ENCODE measurements around the gene DPH7. TPM values are rescaled to one million over a fixed set of nuclear protein-coding genes. Genes with fewer than 3 reads are reported as not detected.
"Not testable (repeated sequence)": the region's sequence is repeated elsewhere in the genome, so short reads cannot be mapped to it uniquely, and the experiment has no call there.

DPH7 gene
- total RNA-seq, 2 experiments from 2014 or later = 36.5 to 38.3 TPM

GRCh38 chr9:137511126-137511525 lies 67.6 kb downstream of the DPH7 start:
- POLR2A ChIA-PET, CTCF ChIA-PET: not testable (repeated sequence)

GRCh38 chr9:137509198-137509597 lies 69.5 kb downstream of the DPH7 start:
- CTCF ChIA-PET = interaction anchor here (1.6 kb wide), 1 partner anchor 28 kb away, joined by 5 read pairs; no protein-coding TSS in a partner anchor
- POLR2A ChIA-PET = no interaction called here

GRCh38 chr9:137506702-137507171 lies 72.0 kb downstream of the DPH7 start:
- ChIA-PET POLR2A (no interaction called here), CTCF (no interaction called here)

- ChIA-PET CTCF (no interaction called here), POLR2A (no interaction called here)
These were observed 72.5 kb downstream of the DPH7 start for GRCh38 chr9:137506274-137506673.

- CTCF ChIA-PET = interaction anchor here (0.6 to 0.7 kb wide), 2 partner anchors 373 to 840 kb away, joined by 3 read pairs; no protein-coding TSS in a partner anchor
- POLR2A ChIA-PET = no interaction called here
These were observed 73.1 kb downstream of the DPH7 start for GRCh38 chr9:137505421-137506140.

Other genes starting within 250 kb of the DPH7 start
- 1 to 10 TPM; 3.4 to 3.7 TPM for gene EXD3, start 155.8 kb downstream of the DPH7 start, total RNA-seq
- gene NOXA1, start 155.5 kb downstream of the DPH7 start, total RNA-seq = under 1 TPM; 0.40 to 0.67 TPM
- not detected for gene ENTPD8, start 137.6 kb downstream of the DPH7 start, total RNA-seq
- 10 to 100 TPM; 62.9 to 63.3 TPM for gene NSMF, start 119.6 kb downstream of the DPH7 start, total RNA-seq
- gene PNPLA7, start 28.5 kb downstream of the DPH7 start, total RNA-seq = 1 to 10 TPM; 2.6 to 3.4 TPM
- gene MRPL41, start 27.0 kb downstream of the DPH7 start, total RNA-seq = 10 to 100 TPM; 61.0 to 64.7 TPM
- 10 to 100 TPM; 75.3 to 76.8 TPM for gene ZMYND19, start 11.6 kb upstream of the DPH7 start, total RNA-seq
- 10 to 100 TPM; 31.2 to 35.1 TPM for gene ARRDC1, start 26.8 kb upstream of the DPH7 start, total RNA-seq
- gene EHMT1, start 40.1 kb upstream of the DPH7 start, total RNA-seq = 10 to 100 TPM; 69.9 to 75.4 TPM